Measurements from ENCODE around the gene LDHA. TPM values are rescaled to one million over a fixed set of nuclear protein-coding genes. Genes with fewer than 3 reads are reported as not detected.

The LDHA gene
- total and polyA plus RNA-seq, 2 of the 8 experiments (the other 6 are each of a cell fraction or from before 2014, with no cell fraction given), result 443 to 486 TPM

- Histone ChIP-seq H2AFZ (ENCODE audit: low read length) (no peak overlapping the region), H3K27ac (ENCODE audit: low read depth, low read length) (no peak overlapping the region), H4K8ac (ENCODE audit: extremely low read depth, insufficient read depth, low read length) (no peak overlapping the region), H2AK5ac (ENCODE audit: low read depth, low read length) (no peak overlapping the region), H4K20me1 (replicated peaks in 1 of 2; ENCODE audit: control insufficient read depth in 1 of 2, insufficient read depth in 2 of 2, low read length in 2 of 2) (no peaks in the 10 kb centered on the region), H3K14ac (ENCODE audit: insufficient read length) (no peak overlapping the region), H3K4me1 (replicated peaks in 1 of 4; ENCODE audit: control insufficient read depth in 3 of 4, insufficient read depth in 4 of 4, low read length in 3 of 4) (peaks cover 0 to 3% (median 0%) of the 10 kb centered on the region in 4 experiments; a peak in 2 of 7 replicates), H2BK12ac (ENCODE audit: low read depth, low read length) (no peak overlapping the region), H2BK15ac (ENCODE audit: low read length) (no peak overlapping the region), H3K4me2 (ENCODE audit: insufficient read depth in 1 of 2, low read depth in 2 of 2, low read length in 2 of 2) (no peak overlapping the region), H3K18ac (ENCODE audit: extremely low read depth, low read length) (no peak overlapping the region), H3K79me1 (ENCODE audit: low read depth, low read length) (no peaks in the 10 kb centered on the region), H2BK20ac (ENCODE audit: low read length) (no peak overlapping the region), H3K79me2 (ENCODE audit: control insufficient read depth in 1 of 2, insufficient read depth in 2 of 2, low read length in 2 of 2) (no peaks in the 10 kb centered on the region), H2BK120ac (replicated peaks; ENCODE audit: low read depth, low read length) (no peak overlapping the region), H3K56ac (replicated peaks; ENCODE audit: insufficient read length, low read depth, low read length) (no peak overlapping the region), H2BK5ac (ENCODE audit: low read depth, low read length) (no peak overlapping the region), H4K5ac (ENCODE audit: insufficient read length, low read depth, low read length) (no peak overlapping the region), H3K4me3 (ENCODE audit: extremely low read depth in 1 of 4, insufficient read depth in 2 of 4, low read depth in 3 of 4, low read length in 4 of 4) (no peak overlapping the region), H3K27me3 (replicated peaks in 1 of 4; ENCODE audit: control insufficient read depth in 3 of 4, extremely low read depth in 1 of 4, insufficient read depth in 3 of 4, low read length in 3 of 4) (peaks cover 0 to 9% (median 5%) of the 10 kb centered on the region in 4 experiments; a peak in 4 of 7 replicates), H3K23ac (ENCODE audit: insufficient read length) (no peak overlapping the region), H3K9me3 (ENCODE audit: insufficient read depth in 2 of 2, low read depth in 1 of 2, low read length in 1 of 2) (no peaks in the 10 kb centered on the region), H3K36me3 (ENCODE audit: control insufficient read depth in 2 of 4, insufficient read depth in 4 of 4, low read length in 3 of 4) (peaks cover 7 to 45% (median 28%) of the 10 kb centered on the region in 4 experiments), H3K23me2 (ENCODE audit: low read depth, low read length) (no peaks in the 10 kb centered on the region), H3K4ac (replicated peaks; ENCODE audit: insufficient read length, low read depth, low read length) (no peak overlapping the region), H3K9ac (replicated peaks in 1 of 4; ENCODE audit: extremely low read depth in 1 of 4, low read depth in 3 of 4, low read length in 3 of 4) (no peak overlapping the region), H4K91ac (replicated peaks; ENCODE audit: insufficient read length, low read length) (no peak overlapping the region)
- ChIA-PET CTCF (ENCODE audit: partially characterized antibody) (interaction anchor here (0.9 to 2.2 kb wide), 4 partner anchors 10 to 165 kb away, joined by 3 to 9 read pairs (median 4); no protein-coding TSS in a partner anchor), POLR2A (ENCODE audit: partially characterized antibody) (interaction anchor here (1.2 to 1.9 kb wide), 2 partner anchors 14 to 16 kb away, joined by 4 read pairs; partner anchors contain the start of gene LDHA)
- 95% methylated on average over 9 of the region's 9 CpGs; no CpG with 5 or more reads in 1 of the 2 experiments for WGBS, 2 experiments (ENCODE audit: extremely low coverage in 1 of 2, insufficient coverage in 1 of 2, insufficient read length in 1 of 2, insufficient replicate concordance in 2 of 2, low coverage in 1 of 2, low lambda C conversion rate in 2 of 2, missing lambda C conversion rate in 1 of 2)
- no peak for DNase-seq (ENCODE audit: low read depth in 1 of 2, low spot score in 2 of 2)
- FAIRE-seq, result no peak
- no peak for TF ChIP-seq SIN3A (conservative IDR thresholded peaks at IDR 0.05 in 1 of 2, IDR thresholded peaks at IDR 0.05 in 1 of 2; ENCODE audit: low read depth in 1 of 2, low read length in 2 of 2)
- TF ChIP-seq BCL11A (IDR thresholded peaks at IDR 0.05; ENCODE audit: low read depth in 2 of 2, low read length in 2 of 2), result no peak
- TF ChIP-seq TEAD4 (IDR thresholded peaks at IDR 0.05; ENCODE audit: low read depth, low read length), result no peak
- TF ChIP-seq RNF2 (IDR thresholded peaks at IDR 0.05; ENCODE audit: borderline replicate concordance, low read depth, low read length, missing control alignments, poor library complexity, severe bottlenecking), result no peak
- no peak for TF ChIP-seq SIRT6 (IDR thresholded peaks at IDR 0.05; ENCODE audit: low read length)
- TF ChIP-seq KDM1A (IDR thresholded peaks at IDR 0.05; ENCODE audit: borderline replicate concordance, low read length), result no peak
- TF ChIP-seq POLR2AphosphoS5 (IDR thresholded peaks at IDR 0.05; ENCODE audit: low read depth, low read length), result no peak
- no peak for TF ChIP-seq CTCF (IDR thresholded peaks at IDR 0.05; ENCODE audit: control extremely low read depth in 1 of 3, insufficient read depth in 1 of 3, low read depth in 1 of 3, low read length in 3 of 3)
- no peak for TF ChIP-seq CEBPB (IDR thresholded peaks at IDR 0.05; ENCODE audit: low read depth, low read length)
Measured at GRCh38 chr11:18408558-18409291, 14.4 kb downstream of the LDHA start.
